ENCODE data around the gene ZNF3. TPM values are rescaled to one million over a fixed set of nuclear protein-coding genes. Genes with fewer than 3 reads are reported as not detected.

ZNF3 gene
- total and polyA plus RNA-seq, 9 of the 15 experiments (the other 6 are each of a cell fraction or from before 2014, with no cell fraction given): 30.0 to 64.9 (median 51.5) TPM

- no peak for TF ChIP-seq HINFP (tag; conservative IDR thresholded peaks at IDR 0.05; ENCODE audit: low read depth)
- no peak for TF ChIP-seq ZNF436 (CRISPR knock-in tag; IDR thresholded peaks at IDR 0.05)
- 0 out of 2 replicates have a peak, but pooled peaks have one; percentile 36 for TF ChIP-seq GABPB1 (CRISPR knock-in tag; IDR thresholded peaks at IDR 0.05)
- TF ChIP-seq, protein P1, sequence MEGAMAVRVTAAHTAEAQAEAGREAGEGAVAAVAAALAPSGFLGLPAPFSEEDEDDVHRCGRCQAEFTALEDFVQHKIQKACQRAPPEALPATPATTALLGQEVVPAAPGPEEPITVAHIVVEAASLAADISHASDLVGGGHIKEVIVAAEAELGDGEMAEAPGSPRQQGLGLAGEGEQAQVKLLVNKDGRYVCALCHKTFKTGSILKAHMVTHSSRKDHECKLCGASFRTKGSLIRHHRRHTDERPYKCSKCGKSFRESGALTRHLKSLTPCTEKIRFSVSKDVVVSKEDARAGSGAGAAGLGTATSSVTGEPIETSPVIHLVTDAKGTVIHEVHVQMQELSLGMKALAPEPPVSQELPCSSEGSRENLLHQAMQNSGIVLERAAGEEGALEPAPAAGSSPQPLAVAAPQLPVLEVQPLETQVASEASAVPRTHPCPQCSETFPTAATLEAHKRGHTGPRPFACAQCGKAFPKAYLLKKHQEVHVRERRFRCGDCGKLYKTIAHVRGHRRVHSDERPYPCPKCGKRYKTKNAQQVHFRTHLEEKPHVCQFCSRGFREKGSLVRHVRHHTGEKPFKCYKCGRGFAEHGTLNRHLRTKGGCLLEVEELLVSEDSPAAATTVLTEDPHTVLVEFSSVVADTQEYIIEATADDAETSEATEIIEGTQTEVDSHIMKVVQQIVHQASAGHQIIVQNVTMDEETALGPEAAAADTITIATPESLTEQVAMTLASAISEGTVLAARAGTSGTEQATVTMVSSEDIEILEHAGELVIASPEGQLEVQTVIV (CRISPR knock-in tag; IDR thresholded peaks at IDR 0.05; ENCODE audit: borderline replicate concordance): no peak
- TF ChIP-seq, protein P2, sequence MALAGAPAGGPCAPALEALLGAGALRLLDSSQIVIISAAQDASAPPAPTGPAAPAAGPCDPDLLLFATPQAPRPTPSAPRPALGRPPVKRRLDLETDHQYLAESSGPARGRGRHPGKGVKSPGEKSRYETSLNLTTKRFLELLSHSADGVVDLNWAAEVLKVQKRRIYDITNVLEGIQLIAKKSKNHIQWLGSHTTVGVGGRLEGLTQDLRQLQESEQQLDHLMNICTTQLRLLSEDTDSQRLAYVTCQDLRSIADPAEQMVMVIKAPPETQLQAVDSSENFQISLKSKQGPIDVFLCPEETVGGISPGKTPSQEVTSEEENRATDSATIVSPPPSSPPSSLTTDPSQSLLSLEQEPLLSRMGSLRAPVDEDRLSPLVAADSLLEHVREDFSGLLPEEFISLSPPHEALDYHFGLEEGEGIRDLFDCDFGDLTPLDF (CRISPR knock-in tag; IDR thresholded peaks at IDR 0.05): no peak
- no peak for TF ChIP-seq RBM25 (IDR thresholded peaks at IDR 0.05; ENCODE audit: low read depth, low read length, severe bottlenecking)
- TF ChIP-seq THRA (IDR thresholded peaks at IDR 0.05): no peak
- peak; percentile 93 for TF ChIP-seq ZNF121 (CRISPR knock-in tag; conservative IDR thresholded peaks at IDR 0.05)
- no peak for TF ChIP-seq ZNF695 (CRISPR knock-in tag; IDR thresholded peaks at IDR 0.05)
- TF ChIP-seq HNRNPL (IDR thresholded peaks at IDR 0.05; ENCODE audit: low read depth, low read length): no peak
- TF ChIP-seq ARID1B (IDR thresholded peaks at IDR 0.05): no peak
- no peak for TF ChIP-seq ZNF184 (CRISPR knock-in tag; IDR thresholded peaks at IDR 0.05)
- no peak for TF ChIP-seq CHCHD3 (CRISPR knock-in tag; IDR thresholded peaks at IDR 0.05)
- TF ChIP-seq, protein P3, sequence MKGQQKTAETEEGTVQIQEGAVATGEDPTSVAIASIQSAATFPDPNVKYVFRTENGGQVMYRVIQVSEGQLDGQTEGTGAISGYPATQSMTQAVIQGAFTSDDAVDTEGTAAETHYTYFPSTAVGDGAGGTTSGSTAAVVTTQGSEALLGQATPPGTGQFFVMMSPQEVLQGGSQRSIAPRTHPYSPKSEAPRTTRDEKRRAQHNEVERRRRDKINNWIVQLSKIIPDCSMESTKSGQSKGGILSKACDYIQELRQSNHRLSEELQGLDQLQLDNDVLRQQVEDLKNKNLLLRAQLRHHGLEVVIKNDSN (CRISPR knock-in tag; IDR thresholded peaks at IDR 0.05): no peak
Observed at GRCh38 chr7:100102950-100103840, 21.7 kb upstream of the ZNF3 start (continued).
